ENCODE data around the gene GTF2H4. TPM values are rescaled to one million over a fixed set of nuclear protein-coding genes. Genes with fewer than 3 reads are reported as not detected.

The GTF2H4 gene
- total and polyA plus RNA-seq, 2 experiments from 2014 or later: 13.6 to 15.2 TPM

GRCh38 chr6:30897882-30898281 lies 10.1 kb upstream of the GTF2H4 start:
- no peak for TF ChIP-seq EZH2 (IDR thresholded peaks at IDR 0.05; ENCODE audit: borderline replicate concordance)
- no peak for TF ChIP-seq EZH2phosphoT487 (IDR thresholded peaks at IDR 0.05; ENCODE audit: low read depth, severe bottlenecking, unreplicated experiment)
- TF ChIP-seq CTCF (IDR thresholded peaks at IDR 0.05; ENCODE audit: poor library complexity): no peak
- 91% methylated on average over 16 of the region's 16 CpGs for WGBS (ENCODE audit: low lambda C conversion rate, missing lambda C conversion rate)
- no peaks in the 10 kb centered on the region for H4K20me1 ChIP-seq (ENCODE audit: insufficient read depth, poor library complexity, severe bottlenecking)

GRCh38 chr6:30898750-30899360 lies 9.2 kb upstream of the GTF2H4 start:
- Histone ChIP-seq H4K20me1 (ENCODE audit: insufficient read depth, poor library complexity, severe bottlenecking) (no peaks in the 10 kb centered on the region), H3K36me3 (replicated peaks; ENCODE audit: insufficient read depth, low read depth) (no peaks in the 10 kb centered on the region), H3K27ac (no peak overlapping the region), H3K27me3 (no peaks in the 10 kb centered on the region), H2AFZ (no peak overlapping the region), H3K9me3 (ENCODE audit: low read depth) (no peaks in the 10 kb centered on the region), H3K4me2 (no peak overlapping the region), H3K9me2 (replicated peaks; ENCODE audit: insufficient read depth) (no peaks in the 10 kb centered on the region), H3K79me2 (no peaks in the 10 kb centered on the region), H3K4me1 (ENCODE audit: insufficient read depth) (no peaks in the 10 kb centered on the region), H3K4me3 (no peak overlapping the region)
- DNase-seq (ENCODE audit: low spot score): no peak
- TF ChIP-seq EZH2 (IDR thresholded peaks at IDR 0.05; ENCODE audit: borderline replicate concordance) (no peak), CTCF (IDR thresholded peaks at IDR 0.05; ENCODE audit: poor library complexity) (no peak), EZH2phosphoT487 (IDR thresholded peaks at IDR 0.05; ENCODE audit: low read depth, severe bottlenecking, unreplicated experiment) (no peak)
- 97% methylated on average over 22 of the region's 23 CpGs for WGBS (ENCODE audit: low lambda C conversion rate, missing lambda C conversion rate)

More at GRCh38 chr6:30897882-30898281, 10.1 kb upstream of the GTF2H4 start:
- Histone ChIP-seq H3K9me3 (ENCODE audit: low read depth) (no peaks in the 10 kb centered on the region), H3K36me3 (replicated peaks; ENCODE audit: insufficient read depth, low read depth) (no peaks in the 10 kb centered on the region), H3K79me2 (no peaks in the 10 kb centered on the region), H3K9me2 (replicated peaks; ENCODE audit: insufficient read depth) (no peaks in the 10 kb centered on the region), H3K4me1 (ENCODE audit: insufficient read depth) (no peaks in the 10 kb centered on the region), H2AFZ (no peak overlapping the region), H3K4me3 (no peak overlapping the region), H3K4me2 (no peak overlapping the region), H3K27me3 (no peaks in the 10 kb centered on the region), H3K27ac (no peak overlapping the region)
- DNase-seq (ENCODE audit: low spot score): no peak

GRCh38 chr6:30900863-30901417 lies 7.1 kb upstream of the GTF2H4 start:
- Histone ChIP-seq H3K4me2 (no peak overlapping the region), H3K4me3 (no peak overlapping the region), H3K36me3 (replicated peaks; ENCODE audit: insufficient read depth, low read depth) (no peaks in the 10 kb centered on the region), H3K9me2 (replicated peaks; ENCODE audit: insufficient read depth) (no peaks in the 10 kb centered on the region), H2AFZ (no peak overlapping the region), H3K27me3 (no peaks in the 10 kb centered on the region), H3K27ac (no peak overlapping the region), H3K4me1 (ENCODE audit: insufficient read depth) (no peaks in the 10 kb centered on the region), H3K9me3 (ENCODE audit: low read depth) (no peaks in the 10 kb centered on the region), H4K20me1 (ENCODE audit: insufficient read depth, poor library complexity, severe bottlenecking) (no peaks in the 10 kb centered on the region), H3K79me2 (no peaks in the 10 kb centered on the region)
- DNase-seq (ENCODE audit: low spot score): no peak
- TF ChIP-seq EZH2phosphoT487 (IDR thresholded peaks at IDR 0.05; ENCODE audit: low read depth, severe bottlenecking, unreplicated experiment) (no peak), CTCF (IDR thresholded peaks at IDR 0.05; ENCODE audit: poor library complexity) (no peak), EZH2 (IDR thresholded peaks at IDR 0.05; ENCODE audit: borderline replicate concordance) (no peak)
- 95% methylated on average over 1 of the region's 1 CpG for WGBS (ENCODE audit: low lambda C conversion rate, missing lambda C conversion rate)

Measured in hepatocyte (in vitro differentiated cells).